Measurements from ENCODE around the gene TIAM2.
"Not testable (repeated sequence)": the region's sequence is repeated elsewhere in the genome, so short reads cannot be mapped to it uniquely, and the experiment has no call there.

TIAM2 gene

DNA sequence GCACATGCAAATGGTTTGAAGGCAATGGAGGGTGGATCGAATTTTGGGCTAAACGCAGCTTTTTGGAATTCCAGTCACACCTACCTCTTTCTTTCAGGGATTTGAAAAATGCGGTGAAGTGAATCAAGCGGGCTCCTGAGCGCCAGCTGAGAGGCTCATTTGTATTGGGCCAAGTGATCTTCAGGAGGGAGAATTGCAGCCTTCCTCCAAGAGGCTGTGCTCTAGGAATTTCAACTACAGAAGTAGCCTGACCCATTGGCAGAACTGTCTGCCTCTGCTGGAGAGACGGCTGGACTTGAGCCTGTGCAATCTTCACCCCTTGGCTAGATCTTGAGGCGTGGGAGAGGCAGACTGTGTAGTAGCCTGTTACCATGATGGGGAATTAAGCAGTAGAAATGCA lies 5.7 kb upstream of the TIAM2 start:
- DNase-seq (ENCODE audit: low read depth in 2 of 2): no peak

GRCh38 chr6:154991207-154991606 lies 3.9 kb upstream of the TIAM2 start:
- no peak for DNase-seq (ENCODE audit: low read depth in 2 of 2)

DNA sequence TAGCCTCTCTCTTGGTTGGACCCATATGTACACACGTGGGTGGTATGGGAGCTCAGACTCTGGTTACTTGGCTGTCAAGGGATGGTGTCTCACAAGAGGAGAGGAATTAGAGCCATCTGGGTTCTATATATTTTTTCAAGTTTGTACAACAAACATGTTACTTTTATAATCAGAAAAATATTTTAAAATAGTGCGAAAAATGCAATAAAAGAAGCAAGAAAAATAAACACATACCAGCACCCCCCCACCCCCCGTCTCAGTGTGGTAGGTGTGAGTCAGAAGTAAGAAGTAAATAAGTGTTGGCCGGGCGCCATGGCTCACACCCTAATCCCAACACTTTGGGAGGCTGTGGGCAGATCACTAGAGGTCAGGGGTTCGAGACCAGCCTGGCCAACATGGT lies 2.1 kb upstream of the TIAM2 start:
- DNase-seq (ENCODE audit: low read depth in 2 of 2): no peak

- DNase-seq (ENCODE audit: low read depth in 2 of 2): no peak
Observed at GRCh38 chr6:154993710-154994109, 1.4 kb upstream of the TIAM2 start.

- DNase-seq (ENCODE audit: low read depth in 2 of 2): no peak
Observed at GRCh38 chr6:154994836-154995253, 270 bp upstream of the TIAM2 start.

GRCh38 chr6:154996016-154996590 lies 988 bp downstream of the TIAM2 start:
- no peak for DNase-seq (ENCODE audit: low read depth in 2 of 2)

DNA sequence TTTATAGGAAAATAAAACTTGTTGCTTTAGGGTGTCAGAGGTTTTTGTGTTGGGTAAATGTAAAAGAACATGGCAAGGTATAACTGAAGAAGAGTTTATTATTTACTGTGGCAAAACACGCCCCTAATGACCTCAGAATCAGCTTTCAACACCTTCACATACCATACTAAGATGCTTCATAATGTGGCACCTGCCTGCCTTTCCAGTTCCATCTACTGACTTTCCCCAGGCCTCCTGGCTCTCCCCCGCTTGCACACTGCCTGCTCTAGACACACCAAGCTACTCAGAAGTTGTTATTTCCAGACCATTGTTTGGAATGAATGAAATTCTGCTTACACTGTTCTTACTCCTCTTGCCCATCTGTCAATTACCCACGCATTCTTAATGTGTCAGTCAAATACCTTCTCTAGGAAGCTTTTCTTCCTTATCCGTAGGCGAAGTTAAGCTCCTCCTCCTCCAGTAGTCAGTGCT lies 1.8 kb downstream of the TIAM2 start:
- no peak for DNase-seq (ENCODE audit: low read depth in 2 of 2)

DNA sequence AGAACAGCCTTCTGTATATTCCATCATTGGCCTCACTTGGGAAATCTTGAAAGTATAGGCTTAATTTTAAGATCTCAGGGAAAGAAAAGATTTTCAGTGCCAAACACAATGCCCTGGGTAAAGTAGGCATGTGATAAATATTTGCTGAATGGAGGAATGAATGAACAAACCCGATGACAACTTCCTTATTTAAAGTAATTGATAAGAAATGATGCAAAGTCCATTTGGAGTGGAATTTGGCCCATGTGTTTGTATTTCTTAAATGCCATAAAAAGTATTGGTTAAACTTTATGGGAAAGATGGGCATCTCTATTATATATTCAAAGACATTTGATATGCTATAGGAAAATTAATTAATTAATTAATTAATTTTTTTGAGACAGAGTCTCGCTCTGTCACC lies 3.7 kb downstream of the TIAM2 start:
- DNase-seq (ENCODE audit: low read depth in 2 of 2): no peak

DNA sequence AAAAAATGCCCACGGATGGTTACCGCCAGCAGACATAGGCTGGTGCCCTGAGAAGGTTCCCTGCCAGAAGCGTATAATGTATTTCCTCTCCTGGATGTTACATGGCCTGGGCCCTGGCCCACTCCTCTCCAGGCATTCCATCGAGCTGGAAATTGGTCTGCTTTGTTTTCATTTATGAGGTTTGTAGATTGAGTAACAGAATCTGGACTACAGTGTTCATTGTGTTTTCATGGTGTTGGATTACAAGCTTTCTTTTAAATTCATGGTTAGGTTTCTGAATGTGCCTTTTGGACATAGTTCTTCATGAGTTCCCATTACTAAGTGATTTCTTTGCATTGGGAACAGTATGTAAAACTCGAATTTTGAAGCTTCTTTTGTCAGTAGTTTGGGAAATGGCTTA lies 6.4 kb downstream of the TIAM2 start:
- DNase-seq (ENCODE audit: low read depth in 2 of 2): no peak

GRCh38 chr6:155001934-155002333 lies 6.8 kb downstream of the TIAM2 start:
- DNase-seq (ENCODE audit: low read depth in 2 of 2): no peak

- no peak for DNase-seq (ENCODE audit: low read depth in 2 of 2)
Observed at GRCh38 chr6:155003476-155003875, 8.4 kb downstream of the TIAM2 start.

GRCh38 chr6:155004017-155004416 lies 8.9 kb downstream of the TIAM2 start:
- DNase-seq (ENCODE audit: low read depth in 2 of 2): no peak

DNA sequence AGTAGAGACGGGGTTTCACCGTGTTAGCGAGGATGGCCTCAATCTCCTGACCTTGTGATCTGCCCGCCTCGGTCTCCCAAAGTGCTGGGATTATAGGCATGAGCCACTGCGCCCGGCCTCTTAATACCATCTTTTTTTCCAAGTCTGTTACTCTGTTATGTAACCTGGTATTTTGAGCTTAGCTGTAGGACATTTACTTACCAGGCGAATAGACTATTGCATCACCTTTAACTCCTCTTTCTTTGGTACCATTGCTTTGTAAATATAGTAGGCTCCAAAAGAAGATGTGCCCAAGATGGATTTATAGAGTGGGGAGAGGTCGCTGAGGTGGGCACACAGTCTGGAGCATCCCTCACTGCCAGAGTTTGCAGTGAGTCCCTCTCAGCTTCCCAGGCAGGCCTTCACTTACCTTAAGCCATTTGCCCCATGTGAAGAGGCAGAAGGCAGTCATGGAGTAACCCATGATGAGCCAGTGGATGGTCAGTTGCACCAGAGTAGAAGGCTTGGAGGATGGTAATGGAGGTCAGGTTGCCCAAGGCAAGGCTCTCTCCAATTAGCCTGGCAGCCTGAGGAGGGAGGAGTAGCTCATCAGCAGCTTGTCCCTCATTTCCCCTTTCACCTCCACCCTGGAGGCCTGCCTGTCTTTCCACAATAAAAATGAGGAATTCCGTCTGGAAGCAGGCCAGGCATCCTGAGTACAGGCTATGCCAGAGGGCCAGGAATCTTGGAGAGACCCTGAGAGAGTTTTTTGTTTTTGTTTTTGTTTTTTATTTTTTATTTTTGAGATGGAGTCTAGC lies 9.7 kb downstream of the TIAM2 start:
- no peak for DNase-seq (ENCODE audit: low read depth in 2 of 2)

DNA sequence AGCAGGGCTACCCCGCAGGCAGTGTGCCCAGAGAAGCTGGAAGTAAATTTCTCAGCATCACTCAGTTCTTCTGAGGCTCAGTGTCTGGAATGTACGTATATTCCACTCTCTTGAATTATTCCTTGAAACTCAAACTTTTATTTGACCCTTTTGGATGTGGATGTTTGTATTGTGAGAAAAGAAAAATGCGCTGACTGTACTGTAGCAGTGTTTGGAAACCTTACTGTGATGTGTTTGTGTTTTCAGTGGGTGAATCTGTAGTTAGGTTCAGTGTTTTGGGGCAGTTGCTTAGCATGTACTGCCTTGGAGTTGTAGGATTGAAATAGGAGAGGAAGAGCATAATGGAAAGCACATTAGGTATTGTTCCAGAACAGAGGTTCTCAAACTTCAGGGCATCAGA lies 13.5 kb downstream of the TIAM2 start:
- no peak for DNase-seq (ENCODE audit: low read depth in 2 of 2)

DNA sequence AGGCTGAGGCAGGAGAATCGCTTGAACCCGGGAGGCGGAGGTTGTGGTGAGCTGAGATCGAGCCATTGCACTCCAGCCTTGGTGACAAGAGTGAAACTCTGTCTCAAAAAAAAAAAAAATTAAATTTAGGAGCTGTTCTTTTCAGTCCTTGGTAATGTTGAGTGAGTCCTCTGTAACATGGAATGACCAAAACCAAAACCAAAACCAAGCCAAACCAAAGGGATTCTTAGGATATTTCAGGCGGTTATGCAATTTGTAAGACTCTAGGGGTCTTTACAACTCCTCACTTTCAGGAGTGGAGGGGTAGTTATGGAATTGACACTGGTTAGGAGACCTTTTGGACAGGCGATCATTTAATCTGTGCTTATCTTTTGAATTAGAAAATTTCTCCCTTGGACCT lies 15.8 kb downstream of the TIAM2 start:
- DNase-seq (ENCODE audit: low read depth in 2 of 2): no peak

DNA sequence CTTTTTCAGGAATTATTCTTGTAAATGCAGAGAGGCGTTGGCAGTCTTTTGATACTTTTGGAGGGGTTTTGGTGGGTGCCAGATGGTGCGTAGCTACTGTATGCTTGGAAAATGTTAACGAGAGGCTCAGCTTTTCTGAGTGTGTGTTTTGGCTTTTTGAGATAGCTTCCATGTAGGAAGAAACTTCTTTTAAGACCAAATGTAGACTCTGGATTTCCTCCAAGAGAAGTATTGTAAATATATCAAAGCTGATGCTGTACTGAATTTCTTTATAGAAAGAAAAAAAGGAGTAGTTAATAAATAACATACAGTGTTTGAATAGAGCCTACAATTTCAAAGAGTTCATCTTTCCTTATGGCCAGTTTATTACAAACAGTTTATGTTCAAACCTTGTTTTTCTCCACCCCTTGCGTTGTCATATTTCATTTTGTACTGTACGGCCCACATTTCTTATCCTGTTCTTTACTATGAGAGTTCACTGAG lies 16.7 kb downstream of the TIAM2 start:
- no peak for DNase-seq (ENCODE audit: low read depth in 2 of 2)

DNA sequence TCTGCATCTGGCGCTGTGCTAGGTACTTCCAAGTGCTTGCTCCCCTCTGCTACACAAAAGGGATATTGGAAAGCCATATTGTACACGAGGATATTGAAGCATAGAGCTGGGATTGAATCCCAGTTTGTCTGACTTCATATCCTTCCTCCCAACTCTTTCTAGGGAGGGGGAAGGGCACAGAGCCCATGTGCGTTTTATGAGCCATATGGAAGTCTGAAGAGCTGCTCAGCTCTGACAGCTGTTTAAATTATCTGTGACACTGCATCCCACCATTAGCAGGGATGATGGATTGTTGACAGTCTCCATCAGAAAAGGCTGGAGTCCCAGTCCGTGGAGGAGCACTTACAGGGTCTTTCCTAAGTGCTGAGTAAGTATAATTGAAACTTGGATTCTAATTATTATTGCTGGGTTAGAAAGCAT lies 18.4 kb downstream of the TIAM2 start:
- DNase-seq (ENCODE audit: low read depth in 2 of 2): no peak

DNA sequence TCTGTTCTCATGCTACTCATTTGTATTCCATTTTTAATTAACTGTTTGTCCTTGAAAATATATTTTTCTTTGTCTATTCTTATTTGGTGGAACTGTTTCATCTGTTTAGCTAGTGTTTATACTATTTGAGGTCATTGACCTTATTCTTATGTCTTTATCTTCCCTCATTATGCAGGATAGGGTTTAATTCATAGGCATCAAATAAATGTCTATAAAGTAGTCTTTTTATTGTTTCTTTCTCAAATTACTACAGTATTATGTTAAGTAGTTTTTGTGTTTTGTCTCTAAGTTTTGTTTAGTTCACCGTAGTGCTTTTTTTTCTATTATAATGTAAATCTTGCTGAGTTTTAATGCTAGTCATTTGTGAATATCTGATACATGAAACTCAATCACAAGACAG lies 19.0 kb downstream of the TIAM2 start:
- DNase-seq (ENCODE audit: low read depth in 2 of 2): no peak

GRCh38 chr6:155014670-155015300 lies 19.7 kb downstream of the TIAM2 start:
- DNase-seq (ENCODE audit: low read depth in 2 of 2): no peak

- not testable (repeated sequence) for DNase-seq (ENCODE audit: low read depth in 2 of 2)
Observed at GRCh38 chr6:155018415-155018814, 23.3 kb downstream of the TIAM2 start.

DNA sequence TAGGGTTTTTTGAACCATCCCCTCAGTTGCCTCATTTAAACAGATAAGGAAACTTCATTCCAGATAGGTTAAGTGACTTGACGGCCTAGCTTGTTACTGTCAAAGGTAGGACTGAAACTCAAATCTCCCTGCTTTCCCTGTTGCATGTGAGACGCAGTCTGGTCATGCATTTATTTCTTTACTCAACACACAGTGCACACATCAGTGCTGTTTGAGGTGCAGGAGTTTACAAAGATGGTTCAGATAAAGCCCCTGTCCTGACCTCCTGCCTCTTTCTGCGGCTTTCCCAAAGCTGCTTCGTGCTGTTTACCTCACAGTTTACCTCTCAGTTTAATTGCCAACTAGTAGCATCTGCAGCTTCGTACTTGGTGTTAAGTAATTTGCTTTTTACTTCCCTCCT lies 26.6 kb downstream of the TIAM2 start:
- DNase-seq (ENCODE audit: low read depth in 2 of 2): no peak

GRCh38 chr6:155022721-155023120 lies 27.6 kb downstream of the TIAM2 start:
- no peak for DNase-seq (ENCODE audit: low read depth in 2 of 2)

DNA sequence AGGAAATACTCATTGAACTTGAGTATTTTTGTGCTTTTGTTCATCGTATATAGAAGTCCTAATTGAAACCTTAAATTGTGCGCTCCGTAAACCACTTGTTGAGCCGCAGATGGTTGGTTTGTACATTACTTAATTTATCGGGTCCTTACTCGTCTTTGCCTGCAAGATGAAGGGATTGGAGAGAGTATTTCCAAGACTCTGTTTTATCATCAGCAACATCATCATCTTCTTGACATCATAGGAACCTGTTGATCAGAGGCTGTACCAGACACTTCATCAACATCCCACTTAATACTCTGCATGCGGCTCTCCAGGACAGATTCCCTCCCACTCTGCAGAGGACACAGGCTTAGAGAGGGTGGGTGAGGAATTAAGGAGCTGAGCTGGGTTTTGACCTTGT lies 28.6 kb downstream of the TIAM2 start:
- no peak for DNase-seq (ENCODE audit: low read depth in 2 of 2)
